NCI-H187 (cell line): ENCODE measurements around the gene EMILIN1.
A peak's percentile ranks its signal among the peaks of the same experiment; 100 is the strongest.

Source experiments
- DNase-seq, 2 experiments: peaks; one replicate each; lab custom pipeline; 2025; lab: John Stamatoyannopoulos, UW

EMILIN1 gene

GRCh38 chr2:27078267-27079194 lies at the start of gene EMILIN1:
Gene EMILIN1, plus strand, starts transcription at chr2:27078615. Its CDS starts 451 bp downstream, at chr2:27079066.
- no peak for DNase-seq

GRCh38 chr2:27029051-27029450 lies 49.4 kb upstream of the EMILIN1 start:
- DNase-seq: no peak

- DNase-seq: peak; percentile 68 to 84
Measured at GRCh38 chr2:27032495-27033252, 45.7 kb upstream of the EMILIN1 start, which contains the start of gene TMEM214. Gene TMEM214, plus strand, starts transcription at chr2:27032965. Its CDS starts 51 bp downstream, at chr2:27033016.

GRCh38 chr2:27033253-27033852 lies 45.1 kb upstream of the EMILIN1 start:
- no peak for DNase-seq

GRCh38 chr2:27038012-27038411 lies 40.4 kb upstream of the EMILIN1 start:
- DNase-seq: no peak

GRCh38 chr2:27038631-27039339 lies 39.6 kb upstream of the EMILIN1 start:
- DNase-seq: no peak

GRCh38 chr2:27039426-27039825 lies 39.0 kb upstream of the EMILIN1 start:
- DNase-seq: no peak

- DNase-seq: no peak
Measured at GRCh38 chr2:27039871-27040270, 38.5 kb upstream of the EMILIN1 start.

- DNase-seq: no peak
Measured at GRCh38 chr2:27040282-27040681, 38.1 kb upstream of the EMILIN1 start.

- no peak for DNase-seq
Measured at GRCh38 chr2:27041752-27042151, 36.7 kb upstream of the EMILIN1 start.

- DNase-seq: peak; percentile 38 to 41
Measured at GRCh38 chr2:27042159-27042661, 36.2 kb upstream of the EMILIN1 start.

- DNase-seq: no peak
Measured at GRCh38 chr2:27042985-27043634, 35.3 kb upstream of the EMILIN1 start.

GRCh38 chr2:27049422-27050280 lies 28.8 kb upstream of the EMILIN1 start:
- DNase-seq: no peak

- peak; percentile 77 to 99 for DNase-seq
Measured at GRCh38 chr2:27050281-27050995, 28.0 kb upstream of the EMILIN1 start.

GRCh38 chr2:27050996-27051901 lies 27.2 kb upstream of the EMILIN1 start, which contains the start of gene AGBL5:
Gene AGBL5, plus strand, starts transcription at chr2:27051668. Its CDS starts 1,291 bp downstream, at chr2:27052959.
- DNase-seq: peak; percentile 89 to 95

GRCh38 chr2:27051902-27052645 lies 26.3 kb upstream of the EMILIN1 start:
- no peak for DNase-seq

- DNase-seq: no peak
Measured at GRCh38 chr2:27053321-27053720, 25.1 kb upstream of the EMILIN1 start.
